Lower leg skin (tissue), 4 donors: ENCODE data around the gene LYVE1. TPM values are rescaled to one million over a fixed set of nuclear protein-coding genes. Genes with fewer than 3 reads are reported as not detected.

Experiments
- DNase-seq, 2 donors: peaks; one replicate each; pipeline ENCODE4 v3.0.0-alpha.2; 2019; ENCODE audit warnings: low spot score in 2 of 2
- H3K4me3 ChIP-seq: fragments of 200-600 bp; sonication (generic); 2 replicates; pipeline ENCODE4 v1.5.1; 2017; ENCODE audit warnings: mild to moderate bottlenecking, low read depth; ENCODE audit not compliant: poor library complexity, severe bottlenecking
- POLR2A ChIP-seq, 2 donors: fragments of 450-650 bp; IDR thresholded peaks; one replicate each; pipeline ENCODE4 v1.6.1; 2016 to 2017; ENCODE audit warnings: antibody characterized with exemption in 2 of 2, mild to moderate bottlenecking in 1 of 2, moderate library complexity in 1 of 2
- WGBS, 2 donors: methylation state at CpG; one replicate each; pipeline ENCODE4 v1.1.5; 2018; 5-methylcytosine and 5-hydroxymethylcytosine counted together
- intact Hi-C: fragments of 100-400 bp; cut with DNase I; formaldehyde crosslinking; loops from one replicate; pipeline ENCODE4 v1.15.0; 2023; ENCODE audit warnings: low total_unique reads
- total RNA-seq, 4 donors: library from RNA; depleted of rRNA; stranded (reverse); fragments of >200 nt; gene quantifications; one replicate each; pipeline ENCODE4 v1.1.0, GENCODE V29; 2016
- TF ChIP-seq, protein P1 (sequence below), 3 donors: fragments of 450-650 bp; IDR thresholded peaks; one replicate each; pipeline ENCODE4 v1.5.1; 2016; ENCODE audit warnings: antibody characterized with exemption in 3 of 3, mild to moderate bottlenecking in 3 of 3, moderate library complexity in 2 of 3

The LYVE1 gene
- total RNA-seq, 4 donors from 2014 or later: 14.3 to 29.0 (median 20.6) TPM

DNA sequence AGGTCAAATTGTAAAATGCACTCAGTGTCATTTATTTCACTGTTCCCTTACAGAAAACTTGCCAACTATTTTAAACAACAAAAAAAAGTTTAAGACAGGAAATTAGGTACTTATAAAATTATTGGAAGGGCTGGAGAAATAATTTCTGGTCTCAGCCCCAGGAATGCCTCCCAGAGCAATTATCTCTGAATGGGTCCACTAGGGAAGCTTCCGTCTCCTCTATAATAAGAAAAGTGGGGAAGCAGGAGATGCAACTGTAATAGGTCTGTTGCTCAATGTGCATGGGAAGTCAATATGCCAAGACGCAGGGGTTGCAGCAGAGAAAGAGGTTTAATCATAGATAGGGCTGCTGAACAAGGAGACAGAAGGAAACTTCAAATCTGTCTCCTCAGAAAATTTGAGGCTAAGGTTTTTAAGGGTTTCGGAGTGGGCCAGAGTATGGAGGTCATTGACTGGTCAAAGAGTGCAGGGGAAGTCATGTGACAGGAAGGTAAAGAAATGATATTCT is 16.6 kb downstream of the LYVE1 start:
- 92 to 97% methylated on average over 3 of the region's 3 CpGs for WGBS, 2 donors
- no peak for DNase-seq
- intact Hi-C loops: no loop called here
- H3K4me3 ChIP-seq: no peak overlapping the region
- TF ChIP-seq, protein P1, sequence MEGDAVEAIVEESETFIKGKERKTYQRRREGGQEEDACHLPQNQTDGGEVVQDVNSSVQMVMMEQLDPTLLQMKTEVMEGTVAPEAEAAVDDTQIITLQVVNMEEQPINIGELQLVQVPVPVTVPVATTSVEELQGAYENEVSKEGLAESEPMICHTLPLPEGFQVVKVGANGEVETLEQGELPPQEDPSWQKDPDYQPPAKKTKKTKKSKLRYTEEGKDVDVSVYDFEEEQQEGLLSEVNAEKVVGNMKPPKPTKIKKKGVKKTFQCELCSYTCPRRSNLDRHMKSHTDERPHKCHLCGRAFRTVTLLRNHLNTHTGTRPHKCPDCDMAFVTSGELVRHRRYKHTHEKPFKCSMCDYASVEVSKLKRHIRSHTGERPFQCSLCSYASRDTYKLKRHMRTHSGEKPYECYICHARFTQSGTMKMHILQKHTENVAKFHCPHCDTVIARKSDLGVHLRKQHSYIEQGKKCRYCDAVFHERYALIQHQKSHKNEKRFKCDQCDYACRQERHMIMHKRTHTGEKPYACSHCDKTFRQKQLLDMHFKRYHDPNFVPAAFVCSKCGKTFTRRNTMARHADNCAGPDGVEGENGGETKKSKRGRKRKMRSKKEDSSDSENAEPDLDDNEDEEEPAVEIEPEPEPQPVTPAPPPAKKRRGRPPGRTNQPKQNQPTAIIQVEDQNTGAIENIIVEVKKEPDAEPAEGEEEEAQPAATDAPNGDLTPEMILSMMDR (IDR thresholded peaks at IDR 0.05): no peak
- no peak for TF ChIP-seq POLR2A (IDR thresholded peaks at IDR 0.05)

GRCh38 chr11:10551290-10551592 is 17.2 kb downstream of the LYVE1 start:
- 76 to 78% methylated on average over 4 of the region's 4 CpGs for WGBS, 2 donors
- intact Hi-C loops: no loop called here
- no peak for DNase-seq
- no peak overlapping the region for H3K4me3 ChIP-seq
- no peak for TF ChIP-seq POLR2A (IDR thresholded peaks at IDR 0.05)
- TF ChIP-seq, protein P1 (IDR thresholded peaks at IDR 0.05): no peak

DNA sequence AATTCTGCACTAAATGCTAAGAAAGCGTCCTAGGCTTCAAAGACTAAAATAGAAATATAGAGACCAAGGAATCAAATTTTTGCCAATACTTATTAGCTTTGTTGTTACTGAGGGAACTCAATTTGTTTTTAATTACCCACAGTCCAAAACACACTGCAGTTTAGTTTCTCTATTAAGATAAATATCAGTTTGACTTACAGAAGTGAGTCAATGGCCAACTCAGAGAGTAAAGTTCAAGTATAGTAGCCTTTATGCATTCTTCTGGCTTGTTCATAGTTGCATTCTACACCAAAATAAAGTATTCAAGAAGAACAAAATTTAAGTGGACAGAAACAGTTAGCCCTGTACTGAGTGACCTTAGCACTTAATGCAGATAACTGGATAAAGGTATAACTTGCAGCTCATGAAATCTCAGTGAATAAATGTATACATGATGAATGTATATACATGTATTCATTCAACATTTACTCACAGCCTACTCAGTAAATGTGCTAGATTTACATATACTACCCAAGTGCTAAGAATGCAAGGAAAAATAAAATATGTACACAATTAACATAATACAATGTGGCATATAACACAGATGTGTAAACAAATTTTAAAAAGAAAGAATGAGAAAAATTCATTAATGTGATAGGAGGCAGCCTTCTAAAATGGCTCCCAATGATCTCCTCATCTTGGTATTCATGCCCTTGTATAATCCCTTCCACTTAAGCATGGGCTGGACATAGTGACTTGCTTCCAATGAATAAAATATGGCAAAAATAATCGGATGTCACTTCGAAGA is 17.8 kb downstream of the LYVE1 start:
- no peak for DNase-seq
- TF ChIP-seq POLR2A (IDR thresholded peaks at IDR 0.05): no peak
- TF ChIP-seq, protein P1 (IDR thresholded peaks at IDR 0.05): no peak
- WGBS, 2 donors: 74 to 82% methylated on average over 3 of the region's 3 CpGs
- intact Hi-C loops: no loop called here
- no peak overlapping the region for H3K4me3 ChIP-seq

- no peak overlapping the region for H3K4me3 ChIP-seq
- DNase-seq: no peak
- intact Hi-C loops: no loop called here
- TF ChIP-seq POLR2A (IDR thresholded peaks at IDR 0.05): no peak
- TF ChIP-seq, protein P1 (IDR thresholded peaks at IDR 0.05): no peak
- 75 to 88% methylated on average over 6 of the region's 7 CpGs for WGBS, 2 donors
Measured at GRCh38 chr11:10544491-10545465, 23.7 kb downstream of the LYVE1 start.

GRCh38 chr11:10543782-10544181 is 24.7 kb downstream of the LYVE1 start:
- no peak overlapping the region for H3K4me3 ChIP-seq
- WGBS, 2 donors: 92 to 97% methylated on average over 14 of the region's 14 CpGs
- intact Hi-C loops: no loop called here
- no peak for DNase-seq
- TF ChIP-seq, protein P1 (IDR thresholded peaks at IDR 0.05): no peak
- no peak for TF ChIP-seq POLR2A (IDR thresholded peaks at IDR 0.05)
